ENCODE results near the gene POLR3F. TPM values are rescaled to one million over a fixed set of nuclear protein-coding genes. Genes with fewer than 3 reads are reported as not detected.

POLR3F gene
- total and polyA plus RNA-seq, 9 of the 15 experiments (the other 6 are each of a cell fraction or from before 2014, with no cell fraction given): 7.0 to 15.0 (median 9.6) TPM

- TF ChIP-seq UBTF (IDR thresholded peaks at IDR 0.05; ENCODE audit: borderline replicate concordance in 1 of 2, low read depth in 2 of 2, low read length in 2 of 2) (no peak), ARHGAP35 (IDR thresholded peaks at IDR 0.05; ENCODE audit: partially characterized antibody) (no peak), ARID4B (CRISPR knock-in tag; IDR thresholded peaks at IDR 0.05) (no peak; the same call in 1 of the 2 replicates), PREB (CRISPR knock-in tag; IDR thresholded peaks at IDR 0.05) (no peak), MAFG (tag; conservative IDR thresholded peaks at IDR 0.05) (no peak), KHSRP (IDR thresholded peaks at IDR 0.05) (no peak), CSDE1 (IDR thresholded peaks at IDR 0.05) (no peak), CCAR2 (IDR thresholded peaks at IDR 0.05; ENCODE audit: low read depth, low read length) (no peak), CEBPG (CRISPR knock-in tag; IDR thresholded peaks at IDR 0.05) (no peak), CEBPG (tag; conservative IDR thresholded peaks at IDR 0.05 in 1 of 2, IDR thresholded peaks at IDR 0.05 in 1 of 2) (no peak), PBX2 (CRISPR knock-in tag; IDR thresholded peaks at IDR 0.05; ENCODE audit: low read depth) (no peak), PBX2 (tag; conservative IDR thresholded peaks at IDR 0.05; ENCODE audit: low read depth) (no peak), ZNF232 (CRISPR knock-in tag; IDR thresholded peaks at IDR 0.05) (no peak), ZSCAN32 (CRISPR knock-in tag; IDR thresholded peaks at IDR 0.05) (no peak), RBM39 (optimal IDR thresholded peaks at IDR 0.05; ENCODE audit: low read depth, low read length) (no peak)
These were observed at the start of gene POLR3F, which contains the start of gene DZANK1 (continued) for GRCh38 chr20:18466894-18467730.
